Aorta (tissue), 5 donors: ENCODE data around the gene CMSS1. TPM values are rescaled to one million over a fixed set of nuclear protein-coding genes. Genes with fewer than 3 reads are reported as not detected.
A peak's percentile ranks its signal among the peaks of the same experiment; 100 is the strongest.

Experiments
- ATAC-seq: fragments of 200-7000 bp; cut with Tn5 transposase; one replicate; pipeline ENCODE4 v1.9.1; 2022; ENCODE audit warnings: moderate library complexity; ENCODE audit not compliant: low FRiP score
- DNase-seq, 2 donors: peaks; one replicate each; pipeline ENCODE4 v3.0.0-alpha.2; 2020
- H3K27ac ChIP-seq, 2 donors: one replicate each; pipeline ENCODE4 v1.5.1; 2013; ENCODE audit warnings: low read length in 2 of 2, mild to moderate bottlenecking in 2 of 2, moderate library complexity in 2 of 2, control low read depth in 1 of 2, inconsistent platforms in 1 of 2, low read depth in 1 of 2
- H3K27me3 ChIP-seq, 2 donors: one replicate each; pipeline ENCODE4 v1.6.1; 2013; ENCODE audit warnings: control low read depth in 1 of 2, low read length in 1 of 2, mild to moderate bottlenecking in 1 of 2, moderate library complexity in 1 of 2; ENCODE audit not compliant: insufficient read depth in 2 of 2, control insufficient read depth in 1 of 2
- H3K36me3 ChIP-seq, 2 donors: one replicate each; pipeline ENCODE4 v1.6.1; 2013; ENCODE audit warnings: control low read depth in 1 of 2, low read length in 1 of 2, mild to moderate bottlenecking in 1 of 2; ENCODE audit not compliant: insufficient read depth in 2 of 2, control insufficient read depth in 1 of 2
- H3K4me1 ChIP-seq, 2 donors: one replicate each; pipeline ENCODE4 v1.6.1; 2013; ENCODE audit warnings: low read length in 2 of 2, control low read depth in 1 of 2, mild to moderate bottlenecking in 1 of 2, moderate library complexity in 1 of 2; ENCODE audit not compliant: insufficient read depth in 2 of 2, control insufficient read depth in 1 of 2
- H3K4me3 ChIP-seq, 2 donors: one replicate each; pipeline ENCODE4 v1.5.1; 2013; ENCODE audit warnings: low read length in 2 of 2, control low read depth in 1 of 2, mild to moderate bottlenecking in 1 of 2
- H3K9me3 ChIP-seq: one replicate; pipeline ENCODE4 v1.6.1; 2013; ENCODE audit warnings: mild to moderate bottlenecking, low read length; ENCODE audit not compliant: control insufficient read depth
- WGBS, 2 donors: extraction: QIAGEN DNeasy Blood & Tissue Kit; methylation state at CpG; one replicate each; pipeline ENCODE4 v1.1.7; 2013; 5-methylcytosine and 5-hydroxymethylcytosine counted together
- intact Hi-C, 2 donors: fragments of 100-400 bp; cut with DNase I; formaldehyde crosslinking; loops; one replicate each; pipeline versions ENCODE4 v1.14.2 to v1.15.0; 2022
- polyA plus RNA-seq, 2 donors: library from polyadenylated mRNA; stranded (reverse); fragments of 200-250 nt; gene quantifications; one replicate each; pipeline ENCODE4 v1.2.3, GENCODE V29; 2013
- total RNA-seq, 2 donors: library from RNA; stranded (reverse); fragmentation: NEBNext Ultra II Directional; extraction: Animal tissue kit (Norgen Biotek cat#: 25700); gene quantifications; one replicate each; pipeline ENCODE4 v1.2.1, GENCODE V29; 2021
- donor health status: healthy with polysubstance abuse.
- donor health status: Bipolar disorder and iron deficiency.
- donor health status: DM: no; HTN: no; CAD: no.
- donor health status: DM: no; HTN: no; CAD: no.
- donor health status: DM: yes; HTN: yes; CAD: no.

CMSS1 gene
- total and polyA plus RNA-seq, 4 donors: 21.3 to 36.3 (median 33.3) TPM

DNA sequence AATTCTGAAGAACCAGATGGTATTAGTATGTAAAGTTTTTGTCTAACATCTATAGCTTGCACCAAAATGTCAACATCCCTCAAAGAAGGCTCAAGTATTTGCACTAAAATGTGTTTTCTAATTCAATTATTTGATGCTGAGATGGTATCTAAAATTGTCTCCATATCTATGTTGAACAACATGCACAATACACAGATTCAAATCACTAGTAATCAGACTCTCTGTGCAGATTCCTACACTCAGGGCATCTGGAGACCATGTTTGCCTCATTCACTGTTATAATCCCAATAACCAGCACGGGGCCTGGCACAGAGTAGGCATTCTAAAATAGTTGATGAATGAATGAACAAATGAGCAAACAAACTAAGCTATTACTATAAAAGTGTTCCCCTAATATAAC is 294.1 kb downstream of the CMSS1 start:
- Histone ChIP-seq H3K9me3 (no peaks in the 10 kb centered on the region), H3K36me3 (no peaks in the 10 kb centered on the region), H3K4me1 (peaks cover 2 to 15% of the 10 kb centered on the region in 2 donors), H3K27ac (no peak overlapping the region), H3K4me3 (no peak overlapping the region), H3K27me3 (no peaks in the 10 kb centered on the region)
- no peak for ATAC-seq
- intact Hi-C loops: no loop called here
- 72 to 93% methylated on average over 1 of the region's 1 CpG for whole genome bisulfite sequencing, 2 donors
- DNase-seq: no peak

DNA sequence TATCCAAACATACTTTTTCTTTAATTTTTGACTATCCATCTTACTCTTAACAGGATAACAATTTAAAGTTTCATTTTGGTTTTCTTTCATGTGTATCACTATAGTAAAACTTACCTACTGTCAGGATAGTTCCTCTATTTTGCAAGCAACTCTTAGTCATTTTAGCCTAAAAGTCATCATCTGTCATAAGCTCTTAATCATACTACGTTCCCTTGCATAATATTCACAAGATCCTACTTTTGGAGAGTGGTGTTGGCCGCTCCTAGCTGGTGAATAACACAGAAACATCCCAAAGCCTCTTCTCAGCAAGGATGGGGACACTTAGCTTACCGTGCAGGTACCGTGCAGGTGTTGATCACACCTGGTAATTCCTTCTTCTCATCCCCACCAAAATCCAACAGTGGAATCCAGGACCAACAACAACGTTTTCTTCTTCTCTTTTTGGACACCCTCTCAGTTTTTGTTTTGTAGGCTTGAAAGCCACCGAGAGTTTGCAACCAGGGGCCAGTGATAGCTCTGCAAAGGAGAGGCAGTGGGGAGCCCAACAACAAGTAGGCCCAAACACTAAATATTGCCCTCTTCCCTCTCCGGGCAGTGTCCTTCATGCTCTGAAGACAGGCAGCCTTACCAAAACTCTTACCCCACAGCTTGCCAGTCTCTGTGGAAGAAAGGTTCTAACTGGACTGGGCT is 296.2 kb downstream of the CMSS1 start:
- 93 to 94% methylated on average over 7 of the region's 7 CpGs for whole genome bisulfite sequencing, 2 donors
- Histone ChIP-seq H3K4me3 (no peak overlapping the region), H3K9me3 (no peaks in the 10 kb centered on the region), H3K27ac (no peak overlapping the region), H3K27me3 (no peaks in the 10 kb centered on the region), H3K4me1 (peaks cover 2 to 9% of the 10 kb centered on the region in 2 donors), H3K36me3 (no peaks in the 10 kb centered on the region)
- intact Hi-C loops: no loop called here
- ATAC-seq: no peak
- no peak for DNase-seq

DNA sequence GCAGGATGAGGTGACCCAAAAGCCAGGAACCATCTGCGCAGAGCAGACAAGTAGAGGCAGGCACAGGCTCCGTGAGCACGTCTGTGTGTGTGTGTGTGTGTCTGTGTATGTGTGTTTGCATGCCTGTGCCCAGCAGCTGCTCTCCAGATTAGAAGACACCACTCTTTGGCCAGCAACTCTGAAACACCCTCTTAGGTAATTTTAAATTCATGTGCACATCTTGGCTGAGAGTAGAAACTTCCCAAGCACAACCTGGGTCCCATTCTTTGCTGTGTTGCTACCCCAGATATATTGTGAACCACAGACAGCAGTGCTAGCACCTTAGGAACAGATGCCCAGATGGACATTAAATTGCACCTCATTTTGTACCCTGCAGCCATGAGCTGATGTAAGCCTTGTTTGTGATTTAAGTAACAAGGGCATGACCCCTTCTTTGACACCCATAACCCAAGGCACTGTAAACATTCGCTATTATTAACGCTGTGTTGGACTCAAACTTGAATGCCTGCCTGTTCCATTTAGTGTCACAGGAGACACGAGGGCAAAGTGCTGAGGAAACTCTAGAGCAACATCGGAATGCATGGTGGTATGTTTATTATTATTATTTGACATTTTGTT is 296.9 kb downstream of the CMSS1 start, which contains the start of gene FILIP1L:
FILIP1L (minus strand) TSS at position 89 of the 618 bp plus-strand sequence.
- H3K27me3 ChIP-seq: no peaks in the 10 kb centered on the region
- H3K9me3 ChIP-seq: no peaks in the 10 kb centered on the region
- H3K27ac ChIP-seq: no peak within 1 kb of the TSS
- intact Hi-C loops: no loop called here
- peaks cover 2 to 9% of the 10 kb centered on the region in 2 donors for H3K4me1 ChIP-seq
- WGBS, 2 donors: 73 to 74% methylated on average over 7 of the region's 7 CpGs
- no peaks in the 10 kb centered on the region for H3K36me3 ChIP-seq
- ATAC-seq: no peak
- DNase-seq: no peak
- no peak within 1 kb of the TSS for H3K4me3 ChIP-seq

DNA sequence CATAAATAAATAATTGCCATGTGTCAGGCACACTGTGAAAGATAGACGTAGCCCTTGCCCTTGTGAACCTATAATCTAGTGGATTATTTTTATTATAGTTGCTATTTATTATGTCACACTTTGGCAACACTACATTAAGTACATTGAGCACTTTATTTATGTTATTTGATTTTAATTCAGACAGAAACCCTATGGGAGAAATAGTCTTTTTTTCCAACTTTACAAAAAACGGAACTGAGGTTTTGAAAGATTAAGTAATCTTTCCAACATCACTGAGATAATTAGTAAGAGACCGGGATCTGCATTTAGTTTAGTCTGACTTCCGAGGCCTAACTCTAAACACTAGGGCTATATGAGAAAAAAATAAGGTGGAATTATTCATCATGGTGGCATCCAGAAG is 299.4 kb downstream of the CMSS1 start:
- Histone ChIP-seq H3K27ac (no peak overlapping the region), H3K9me3 (no peaks in the 10 kb centered on the region), H3K4me1 (peaks cover 0 to 2% of the 10 kb centered on the region in 2 donors), H3K27me3 (no peaks in the 10 kb centered on the region), H3K36me3 (no peaks in the 10 kb centered on the region), H3K4me3 (no peak overlapping the region)
- no peak for ATAC-seq
- no peak for DNase-seq
- 85 to 91% methylated on average over 4 of the region's 4 CpGs for WGBS, 2 donors
- intact Hi-C loops: no loop called here

DNA sequence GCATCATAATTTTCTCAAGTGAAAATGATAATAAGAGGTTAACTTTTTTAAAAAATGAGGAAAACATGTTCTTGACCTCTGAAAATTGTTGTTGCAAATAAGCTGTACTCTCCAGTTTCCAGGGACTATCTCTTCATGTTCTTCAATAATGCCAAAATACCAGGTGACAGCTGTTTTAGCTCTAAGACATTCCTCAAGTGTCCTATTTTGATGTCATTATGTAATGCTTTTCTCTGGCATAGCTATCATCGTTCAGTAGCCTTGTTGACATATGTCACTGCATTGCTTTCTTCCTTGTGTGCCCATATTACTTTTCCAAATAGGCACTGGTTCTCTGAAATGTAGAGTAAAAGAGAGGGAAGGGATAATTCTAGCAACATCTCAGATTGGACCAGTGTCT is 302.4 kb downstream of the CMSS1 start:
- no peaks in the 10 kb centered on the region for H3K36me3 ChIP-seq
- ATAC-seq (no peak), DNase-seq (no peak)
- no peaks in the 10 kb centered on the region for H3K9me3 ChIP-seq
- peaks cover 6 to 8% of the 10 kb centered on the region in 2 donors for H3K4me1 ChIP-seq
- intact Hi-C loops: no loop called here
- no peak overlapping the region for H3K27ac ChIP-seq
- WGBS, 2 donors: 10 to 19% methylated on average over 1 of the region's 1 CpG
- no peaks in the 10 kb centered on the region for H3K27me3 ChIP-seq
- H3K4me3 ChIP-seq: no peak overlapping the region

DNA sequence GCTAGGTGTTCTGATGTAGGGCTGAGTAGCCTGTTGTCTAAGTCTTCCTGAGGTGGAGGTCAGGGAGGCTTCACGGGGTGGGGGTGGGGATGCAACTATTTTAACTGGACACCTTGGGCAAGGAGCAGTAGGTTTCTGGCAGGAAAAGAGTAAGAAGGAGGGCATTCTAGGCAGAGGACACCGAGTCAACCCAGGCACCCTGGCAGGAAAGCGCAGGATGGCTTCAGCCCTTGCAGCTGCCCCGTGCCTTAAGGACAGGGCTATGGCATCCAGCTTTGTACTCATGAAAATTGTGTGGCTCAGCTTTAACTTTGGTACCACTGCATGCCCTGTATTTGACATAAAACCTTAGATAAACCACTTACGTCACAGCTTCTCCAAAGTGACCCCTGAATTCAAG is 303.0 kb downstream of the CMSS1 start:
- intact Hi-C loops: no loop called here
- DNase-seq (no peak), ATAC-seq (no peak)
- H3K4me1 ChIP-seq: peaks cover 8 to 9% of the 10 kb centered on the region in 2 donors
- no peak overlapping the region for H3K4me3 ChIP-seq
- no peaks in the 10 kb centered on the region for H3K36me3 ChIP-seq
- H3K27ac ChIP-seq: no peak overlapping the region
- H3K9me3 ChIP-seq: no peaks in the 10 kb centered on the region
- no peaks in the 10 kb centered on the region for H3K27me3 ChIP-seq
- 94 to 98% methylated on average over 5 of the region's 5 CpGs for WGBS, 2 donors

DNA sequence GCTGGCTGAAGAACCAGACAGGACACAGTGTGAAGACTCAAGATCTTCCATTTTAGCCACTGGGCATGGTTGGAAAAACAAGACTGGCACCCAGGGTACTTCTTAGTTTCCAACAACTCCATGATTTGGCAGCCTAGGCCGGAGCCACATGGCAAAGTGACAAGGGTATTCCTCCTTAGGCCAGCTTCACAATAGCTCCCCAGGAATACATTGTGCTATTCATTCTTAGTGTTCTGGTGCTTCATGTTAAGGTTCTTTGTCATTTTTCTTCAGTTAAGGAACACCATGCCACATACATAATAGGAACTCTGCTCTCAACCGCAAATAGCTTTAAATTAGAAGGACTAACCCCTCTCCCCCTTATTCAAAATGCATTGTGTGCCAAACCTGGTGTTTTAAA is 304.7 kb downstream of the CMSS1 start:
- Histone ChIP-seq H3K27me3 (no peaks in the 10 kb centered on the region), H3K9me3 (no peaks in the 10 kb centered on the region), H3K4me3 (no peak overlapping the region), H3K36me3 (no peaks in the 10 kb centered on the region), H3K4me1 (peaks cover 6 to 9% of the 10 kb centered on the region in 2 donors), H3K27ac (no peak overlapping the region)
- ATAC-seq (no peak), DNase-seq (no peak)
- intact Hi-C loops: no loop called here
- 50 to 55% methylated on average over 2 of the region's 2 CpGs for WGBS, 2 donors

DNA sequence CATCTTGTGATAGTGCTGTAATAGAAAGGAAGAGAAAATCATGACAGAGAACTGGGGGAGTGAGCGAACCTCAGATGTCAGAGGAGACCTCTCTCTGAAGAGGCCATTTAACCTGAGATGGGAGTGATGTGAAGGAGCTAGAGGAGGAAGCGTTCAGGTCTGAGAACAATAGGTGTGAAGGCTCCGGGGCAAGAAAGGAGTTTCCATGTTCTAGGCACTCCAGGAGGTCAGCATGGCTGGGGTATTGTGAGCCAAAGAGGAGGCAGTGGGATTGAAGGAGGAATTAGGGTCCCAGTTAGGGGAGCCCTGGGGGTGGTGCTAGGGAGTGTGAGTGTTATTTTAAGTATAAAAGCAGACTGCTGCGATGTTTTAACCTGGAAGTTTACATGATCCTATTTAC is 305.4 kb downstream of the CMSS1 start:
- H3K27ac ChIP-seq: peak overlapping the region in 1 of 2 donors; percentile 25
- ATAC-seq (no peak), DNase-seq (no peak)
- 92 to 95% methylated on average over 4 of the region's 4 CpGs for WGBS, 2 donors
- H3K9me3 ChIP-seq: no peaks in the 10 kb centered on the region
- no peaks in the 10 kb centered on the region for H3K36me3 ChIP-seq
- no peak overlapping the region for H3K4me3 ChIP-seq
- H3K4me1 ChIP-seq: peaks cover 6 to 9% of the 10 kb centered on the region in 2 donors
- no peaks in the 10 kb centered on the region for H3K27me3 ChIP-seq
- intact Hi-C loops: no loop called here

DNA sequence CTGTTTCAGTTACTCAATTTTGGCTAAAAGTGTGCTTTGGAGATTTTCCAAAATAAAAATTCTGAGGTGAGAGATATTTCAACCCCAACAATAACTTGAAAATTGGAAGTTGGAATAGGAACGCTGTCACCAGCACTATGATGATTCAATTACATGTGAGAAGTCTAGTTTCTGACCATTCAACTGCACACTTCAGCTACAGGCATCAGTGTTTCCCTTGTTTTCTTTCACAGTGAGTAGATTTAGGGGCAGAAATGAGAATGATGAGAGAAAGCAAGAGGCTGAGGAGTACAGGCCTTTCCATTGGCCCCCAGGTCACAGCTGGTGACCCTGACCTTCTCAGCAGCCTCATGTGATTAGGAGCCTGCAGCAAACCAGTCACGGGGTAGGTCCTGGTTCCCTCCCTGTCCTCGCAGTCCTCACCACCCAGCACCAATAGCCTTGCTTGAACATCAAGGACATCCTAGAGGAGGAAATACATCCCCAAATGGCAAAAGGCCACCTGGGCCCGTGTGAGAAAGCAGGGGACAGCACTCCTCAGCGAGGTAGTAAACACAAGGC is 306.6 kb downstream of the CMSS1 start:
- Histone ChIP-seq H3K36me3 (no peaks in the 10 kb centered on the region), H3K4me3 (no peak overlapping the region), H3K27ac (peak overlapping the region in 1 of 2 donors; percentile 23), H3K27me3 (no peaks in the 10 kb centered on the region), H3K9me3 (no peaks in the 10 kb centered on the region), H3K4me1 (peaks cover 6 to 9% of the 10 kb centered on the region in 2 donors)
- DNase-seq: no peak
- intact Hi-C loops: no loop called here
- no peak for ATAC-seq
- 48 to 55% methylated on average over 5 of the region's 5 CpGs for WGBS, 2 donors
